DND-41 (cell line): ENCODE data around the gene SLC30A4.

Source experiments
- CTCF ChIP-seq: IDR thresholded peaks from 2 replicates; pipeline ENCODE4 v1.5.1; 2012; ENCODE audit warnings: borderline replicate concordance, low read length, moderate library complexity, mild to moderate bottlenecking; ENCODE audit not compliant: poor library complexity, severe bottlenecking; ENCODE audit errors: extremely low read depth
- EZH2 ChIP-seq: IDR thresholded peaks from 3 replicates; pipeline ENCODE4 v1.6.1; 2012; ENCODE audit warnings: borderline replicate concordance, low read depth, mild to moderate bottlenecking, moderate library complexity, low read length, inconsistent platforms; ENCODE audit not compliant: severe bottlenecking

GRCh38 chr15:45498701-45499100 lies 23.9 kb downstream of the SLC30A4 start:
- TF ChIP-seq CTCF (no peak), EZH2 (no peak)
